Measurements from ENCODE around the gene REC8. TPM values are rescaled to one million over a fixed set of nuclear protein-coding genes. Genes with fewer than 3 reads are reported as not detected.

Gene REC8
- polyA plus RNA-seq, 1 donor (not counting 4 experiments of a cell fraction or from before 2014, with no cell fraction given), result 6.3 TPM

GRCh38 chr14:24145219-24145618, 26.7 kb upstream of the REC8 start:
- H3K9me3 ChIP-seq (ENCODE audit: control insufficient read depth, low read depth, low read length), result no peaks in the 10 kb centered on the region
- peaks cover 17 to 29% of the 10 kb centered on the region in 2 experiments for H3K36me3 ChIP-seq (ENCODE audit: control insufficient read depth in 2 of 2, extremely low read depth in 1 of 2, insufficient read depth in 2 of 2, low read length in 2 of 2)
- peak overlapping the region; percentile 88 for H3K9ac ChIP-seq (ENCODE audit: control insufficient read depth, extremely low read depth, insufficient read depth, low read length)
- H3K4me2 ChIP-seq (ENCODE audit: control insufficient read depth, extremely low read depth, insufficient read depth, low read depth, low read length), result peak overlapping the region; percentile 93
- peaks cover 2% of the 10 kb centered on the region for H3K9me1 ChIP-seq (ENCODE audit: control insufficient read depth, extremely low read depth, insufficient read depth, low read length)
- H3K4me3 ChIP-seq (ENCODE audit: control insufficient read depth in 2 of 3, extremely low read depth in 1 of 3, insufficient read depth in 2 of 3, low read depth in 1 of 3, low read length in 3 of 3), result peak overlapping the region in 2 of 3 experiments; percentile 79 to 97
- H3K79me2 ChIP-seq (ENCODE audit: control insufficient read depth, insufficient read depth, low read length), result peaks cover 59% of the 10 kb centered on the region
- dilution Hi-C loops (cut with MboI; ENCODE audit: extremely low pct_ligation_motif_present, low sequenced_read_pairs), result no loop called here
- H3K27ac ChIP-seq (ENCODE audit: control insufficient read depth, insufficient read depth, low read length), result peak overlapping the region; percentile 85
- FAIRE-seq, result no peak
- DNase-seq (ENCODE audit: low read depth, low spot score), result no peak
- H3K27me3 ChIP-seq (ENCODE audit: control insufficient read depth, extremely low read depth, insufficient read depth, low read length), result no peaks in the 10 kb centered on the region
- no peak for TF ChIP-seq EZH2 (IDR thresholded peaks at IDR 0.05; ENCODE audit: low read length)
- TF ChIP-seq CTCF (optimal IDR thresholded peaks at IDR 0.05 in 1 of 3, IDR thresholded peaks at IDR 0.05 in 1 of 3, conservative IDR thresholded peaks at IDR 0.05 in 1 of 3; ENCODE audit: extremely low read depth in 1 of 3, insufficient read depth in 2 of 3, low read length in 3 of 3), result no peak
- H2AFZ ChIP-seq (ENCODE audit: control insufficient read depth, low read length), result no peak overlapping the region
- peaks cover 27% of the 10 kb centered on the region for H3K4me1 ChIP-seq (ENCODE audit: control insufficient read depth, extremely low read depth, insufficient read depth, low read length)
- no peaks in the 10 kb centered on the region for H4K20me1 ChIP-seq (ENCODE audit: control insufficient read depth, extremely low read depth, insufficient read depth, low read length)

DNA sequence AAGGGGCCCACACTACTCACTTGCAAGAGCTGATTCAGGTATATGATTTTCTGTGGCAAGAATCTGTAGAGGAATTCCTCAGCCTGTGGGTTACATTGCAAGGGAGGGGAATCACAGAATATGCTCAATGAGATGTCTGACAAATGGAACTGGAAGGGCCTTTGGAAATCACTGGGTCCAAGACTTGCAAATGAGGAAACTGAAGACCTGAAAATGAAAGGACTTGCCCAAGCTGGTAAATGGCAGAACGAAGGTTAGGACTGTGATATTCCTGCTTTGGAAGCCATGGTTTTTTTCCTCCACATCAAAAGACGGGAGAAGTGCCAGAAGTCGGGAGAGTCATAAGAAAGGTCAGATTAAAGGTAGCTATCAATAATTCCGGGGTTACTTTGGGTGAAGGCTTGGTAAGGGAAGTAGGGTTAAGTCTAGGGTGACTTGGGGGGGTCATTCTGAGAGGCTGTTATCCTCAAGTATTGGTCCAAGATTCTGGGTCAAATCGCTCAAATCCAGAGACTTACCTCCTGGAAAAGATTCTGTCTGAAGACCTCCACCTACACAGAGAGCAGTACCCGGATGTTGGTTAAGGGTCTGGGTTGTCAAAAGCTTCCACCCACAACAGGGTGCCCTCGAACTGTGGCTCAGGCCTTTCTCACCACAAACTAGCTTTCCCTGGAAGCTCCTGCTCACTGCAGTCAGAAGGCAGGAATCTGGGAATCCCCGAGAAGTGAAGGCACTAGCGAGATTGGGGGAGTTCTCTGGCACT, 26.0 kb upstream of the REC8 start:
- no peaks in the 10 kb centered on the region for H4K20me1 ChIP-seq (ENCODE audit: control insufficient read depth, extremely low read depth, insufficient read depth, low read length)
- FAIRE-seq, result no peak
- no peak for DNase-seq (ENCODE audit: low read depth, low spot score)
- no peak for TF ChIP-seq EZH2 (IDR thresholded peaks at IDR 0.05; ENCODE audit: low read length)
- no peak for TF ChIP-seq CTCF (optimal IDR thresholded peaks at IDR 0.05 in 1 of 3, IDR thresholded peaks at IDR 0.05 in 1 of 3, conservative IDR thresholded peaks at IDR 0.05 in 1 of 3; ENCODE audit: extremely low read depth in 1 of 3, insufficient read depth in 2 of 3, low read length in 3 of 3)
- no peaks in the 10 kb centered on the region for H3K9me3 ChIP-seq (ENCODE audit: control insufficient read depth, low read depth, low read length)
- H3K4me1 ChIP-seq (ENCODE audit: control insufficient read depth, extremely low read depth, insufficient read depth, low read length), result peaks cover 27% of the 10 kb centered on the region
- H3K27ac ChIP-seq (ENCODE audit: control insufficient read depth, insufficient read depth, low read length), result peak overlapping the region; percentile 85
- peaks cover 59% of the 10 kb centered on the region for H3K79me2 ChIP-seq (ENCODE audit: control insufficient read depth, insufficient read depth, low read length)
- dilution Hi-C loops (cut with MboI; ENCODE audit: extremely low pct_ligation_motif_present, low sequenced_read_pairs), result no loop called here
- H3K9ac ChIP-seq (ENCODE audit: control insufficient read depth, extremely low read depth, insufficient read depth, low read length), result peak overlapping the region; percentile 88
- H3K36me3 ChIP-seq (ENCODE audit: control insufficient read depth in 2 of 2, extremely low read depth in 1 of 2, insufficient read depth in 2 of 2, low read length in 2 of 2), result peaks cover 22 to 35% of the 10 kb centered on the region in 2 experiments
- peak overlapping the region; percentile 72 for H2AFZ ChIP-seq (ENCODE audit: control insufficient read depth, low read length)
- no peaks in the 10 kb centered on the region for H3K27me3 ChIP-seq (ENCODE audit: control insufficient read depth, extremely low read depth, insufficient read depth, low read length)
- H3K4me2 ChIP-seq (ENCODE audit: control insufficient read depth, extremely low read depth, insufficient read depth, low read depth, low read length), result peak overlapping the region; percentile 93
- peaks cover 2% of the 10 kb centered on the region for H3K9me1 ChIP-seq (ENCODE audit: control insufficient read depth, extremely low read depth, insufficient read depth, low read length)
- H3K4me3 ChIP-seq (ENCODE audit: control insufficient read depth in 2 of 3, extremely low read depth in 1 of 3, insufficient read depth in 2 of 3, low read depth in 1 of 3, low read length in 3 of 3), result peak overlapping the region; percentile 79 to 97 (median 82)

Data from keratinocyte (primary cell).